ENCODE data around the gene ZBTB20.

The ZBTB20 gene

GRCh38 chr3:114635878-114636277 is 511.2 kb downstream of the ZBTB20 start:
- Histone ChIP-seq H3K4me2 (ENCODE audit: insufficient read depth, low read length) (no peak overlapping the region), H3K36me3 (ENCODE audit: insufficient read depth, low read length) (no peaks in the 10 kb centered on the region), H3K9me3 (ENCODE audit: insufficient read depth, low read length, severe bottlenecking) (no peaks in the 10 kb centered on the region), H3K4me1 (ENCODE audit: insufficient read depth, low read length) (no peaks in the 10 kb centered on the region), H4K20me1 (ENCODE audit: insufficient read depth, low read length) (no peaks in the 10 kb centered on the region; the same call in 1 of the 2 replicates), H3K27me3 (ENCODE audit: insufficient read depth, low read length, poor library complexity) (no peaks in the 10 kb centered on the region), H3K27ac (ENCODE audit: low read length) (no peak overlapping the region), H3K79me2 (ENCODE audit: insufficient read depth, low read length) (no peaks in the 10 kb centered on the region), H3K4me3 (ENCODE audit: low read depth in 1 of 2, low read length in 2 of 2) (no peak overlapping the region), H2AFZ (ENCODE audit: low read depth, low read length) (no peak overlapping the region), H3K9ac (ENCODE audit: low read depth, low read length) (no peak overlapping the region)
- TF ChIP-seq EZH2 (IDR thresholded peaks at IDR 0.05; ENCODE audit: borderline replicate concordance, low read depth, low read length, severe bottlenecking) (no peak), CTCF (IDR thresholded peaks at IDR 0.05; ENCODE audit: borderline replicate concordance, extremely low read depth, low read length, poor library complexity, severe bottlenecking) (no peak)
- DNase-seq (no peak), ATAC-seq (ENCODE audit: insufficient read depth, low read depth) (no peak)

GRCh38 chr3:114634635-114635034 is 512.5 kb downstream of the ZBTB20 start:
- no peak overlapping the region for H3K9ac ChIP-seq (ENCODE audit: low read depth, low read length)
- no peaks in the 10 kb centered on the region for H4K20me1 ChIP-seq (ENCODE audit: insufficient read depth, low read length)
- H3K27me3 ChIP-seq (ENCODE audit: insufficient read depth, low read length, poor library complexity): no peaks in the 10 kb centered on the region
- H3K4me1 ChIP-seq (ENCODE audit: insufficient read depth, low read length): no peaks in the 10 kb centered on the region
- no peak overlapping the region for H3K4me2 ChIP-seq (ENCODE audit: insufficient read depth, low read length)
- H2AFZ ChIP-seq (ENCODE audit: low read depth, low read length): no peak overlapping the region
- H3K9me3 ChIP-seq (ENCODE audit: insufficient read depth, low read length, severe bottlenecking): no peaks in the 10 kb centered on the region
- no peak overlapping the region for H3K27ac ChIP-seq (ENCODE audit: low read length)
- no peak for ATAC-seq (ENCODE audit: insufficient read depth, low read depth)
- H3K36me3 ChIP-seq (ENCODE audit: insufficient read depth, low read length): no peaks in the 10 kb centered on the region
- H3K79me2 ChIP-seq (ENCODE audit: insufficient read depth, low read length): no peaks in the 10 kb centered on the region
- H3K4me3 ChIP-seq (ENCODE audit: low read depth in 1 of 2, low read length in 2 of 2): no peak overlapping the region
- DNase-seq: no peak
- TF ChIP-seq EZH2 (IDR thresholded peaks at IDR 0.05; ENCODE audit: borderline replicate concordance, low read depth, low read length, severe bottlenecking): no peak
- no peak for TF ChIP-seq CTCF (IDR thresholded peaks at IDR 0.05; ENCODE audit: borderline replicate concordance, extremely low read depth, low read length, poor library complexity, severe bottlenecking)

GRCh38 chr3:114632757-114633424 is 514.2 kb downstream of the ZBTB20 start:
- Histone ChIP-seq H3K4me3 (ENCODE audit: low read depth in 1 of 2, low read length in 2 of 2) (no peak overlapping the region), H3K36me3 (ENCODE audit: insufficient read depth, low read length) (no peaks in the 10 kb centered on the region), H3K27ac (ENCODE audit: low read length) (no peak overlapping the region), H3K4me2 (ENCODE audit: insufficient read depth, low read length) (no peak overlapping the region), H3K4me1 (ENCODE audit: insufficient read depth, low read length) (no peaks in the 10 kb centered on the region), H2AFZ (ENCODE audit: low read depth, low read length) (no peak overlapping the region), H3K79me2 (ENCODE audit: insufficient read depth, low read length) (no peaks in the 10 kb centered on the region), H3K9me3 (ENCODE audit: insufficient read depth, low read length, severe bottlenecking) (no peaks in the 10 kb centered on the region), H3K9ac (ENCODE audit: low read depth, low read length) (no peak overlapping the region), H4K20me1 (ENCODE audit: insufficient read depth, low read length) (no peaks in the 10 kb centered on the region), H3K27me3 (ENCODE audit: insufficient read depth, low read length, poor library complexity) (no peaks in the 10 kb centered on the region)
- ATAC-seq (ENCODE audit: insufficient read depth, low read depth): no peak
- DNase-seq: no peak
- no peak for TF ChIP-seq CTCF (IDR thresholded peaks at IDR 0.05; ENCODE audit: borderline replicate concordance, extremely low read depth, low read length, poor library complexity, severe bottlenecking)
- no peak for TF ChIP-seq EZH2 (IDR thresholded peaks at IDR 0.05; ENCODE audit: borderline replicate concordance, low read depth, low read length, severe bottlenecking)

All from DND-41 (cell line).